Dedifferentiated amniotic fluid mesenchymal stem cell (primary cell): ENCODE measurements around the gene GPR183.

Experiments
- DNase-seq: peaks from one replicate; pipeline ENCODE4 v3.0.0-alpha.2; 2016; ENCODE audit errors: extremely low spot score

GPR183 gene

DNA sequence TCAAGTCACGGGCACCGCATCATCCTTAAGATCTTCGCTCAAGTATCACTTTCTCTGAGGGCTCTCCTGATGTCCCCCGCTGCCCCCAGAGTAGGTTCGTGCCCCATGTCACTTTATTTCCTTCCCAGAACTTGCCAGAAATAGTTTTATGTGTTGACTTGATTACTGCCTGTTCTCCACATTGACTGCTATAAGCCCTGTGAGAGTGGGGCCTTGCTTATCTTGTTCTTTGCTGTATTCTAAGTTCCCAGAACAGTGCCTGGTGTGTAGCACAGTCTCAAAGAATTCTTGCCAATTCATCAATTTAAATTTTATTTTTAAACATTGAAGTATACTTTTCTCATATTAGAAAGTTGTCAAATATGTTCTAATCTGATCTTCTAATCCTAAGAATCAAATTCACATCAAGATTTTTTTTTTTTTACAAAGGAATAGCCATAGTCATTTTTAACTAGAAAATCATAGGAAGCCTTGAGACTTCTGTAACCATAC lies 32.1 kb upstream of the GPR183 start:
- no peak for DNase-seq

DNA sequence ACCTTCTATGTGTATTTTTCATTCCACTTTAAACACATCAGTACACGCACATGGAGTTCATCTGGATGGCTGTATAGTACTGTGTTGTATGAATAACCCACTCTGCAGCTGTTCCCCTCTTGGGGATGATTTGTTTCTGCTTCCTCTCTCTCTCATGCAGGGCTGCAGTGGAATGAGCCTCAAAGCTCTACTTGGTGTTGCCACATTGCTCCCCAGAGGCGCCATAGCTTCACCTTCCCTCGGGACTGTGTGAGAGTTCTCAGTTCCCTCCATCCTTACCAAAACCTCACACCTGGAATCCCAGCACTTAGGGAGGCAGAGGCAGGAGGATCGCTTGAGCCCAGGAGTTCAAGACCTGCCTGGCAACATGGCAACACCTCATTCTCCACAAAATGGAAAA lies 28.4 kb upstream of the GPR183 start:
- DNase-seq = no peak

DNA sequence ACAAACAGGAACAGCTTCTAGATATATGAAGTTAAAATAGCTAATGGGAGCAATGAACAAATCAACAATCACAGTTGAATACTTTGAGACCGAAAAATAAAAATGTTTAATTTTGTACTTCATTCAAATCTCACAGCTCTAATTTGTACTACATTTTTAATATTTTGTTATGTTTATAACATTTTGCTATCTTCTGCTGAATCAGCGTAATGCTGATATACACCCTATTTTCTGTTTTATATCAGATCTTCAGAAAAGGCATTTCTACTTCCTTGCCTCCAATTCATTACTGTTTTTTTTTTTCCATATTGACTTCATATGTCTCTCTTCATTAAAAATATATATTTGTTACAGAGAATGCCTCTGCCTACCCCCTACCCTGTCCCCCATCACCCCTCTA lies 27.9 kb upstream of the GPR183 start:
- DNase-seq = no peak

DNA sequence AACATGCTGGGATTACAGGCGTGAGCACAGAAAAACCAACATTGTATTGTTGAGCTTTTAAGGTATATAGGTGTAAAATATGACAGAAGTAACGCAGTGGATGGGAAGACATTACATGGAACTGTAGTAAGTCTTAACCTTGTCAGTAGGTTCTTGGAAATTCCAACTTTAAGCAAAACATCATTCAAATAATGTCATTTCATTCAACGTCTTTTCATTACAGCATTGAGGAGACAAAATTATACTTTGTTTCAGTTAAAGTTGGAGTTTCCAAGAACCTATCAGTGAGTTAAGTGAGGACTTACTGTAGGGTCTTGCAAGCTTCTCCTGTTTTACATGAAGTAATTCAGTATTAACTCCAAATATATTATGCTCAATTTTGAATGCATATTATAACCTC lies 27.0 kb upstream of the GPR183 start:
- no peak for DNase-seq

DNA sequence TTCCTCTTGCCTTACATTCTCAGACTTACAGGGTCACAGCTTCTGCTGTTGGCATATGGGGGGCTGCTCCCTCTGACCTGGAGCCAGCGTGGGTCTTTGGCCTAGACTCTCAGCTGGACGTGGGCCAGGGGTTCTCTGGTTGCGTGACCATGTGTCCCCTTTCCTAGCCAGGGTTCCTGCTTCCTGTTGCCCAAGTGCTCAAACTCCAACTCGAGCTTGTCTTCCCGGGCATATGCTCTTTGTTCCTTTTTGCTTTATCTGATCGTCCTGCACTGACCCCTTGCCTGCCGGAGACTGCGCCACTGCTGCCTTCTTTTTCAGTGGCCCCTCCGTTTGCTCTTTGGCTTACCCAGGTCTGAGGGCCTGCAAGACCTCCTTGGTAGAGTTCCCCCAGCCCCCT lies 25.3 kb upstream of the GPR183 start:
- DNase-seq = no peak

DNA sequence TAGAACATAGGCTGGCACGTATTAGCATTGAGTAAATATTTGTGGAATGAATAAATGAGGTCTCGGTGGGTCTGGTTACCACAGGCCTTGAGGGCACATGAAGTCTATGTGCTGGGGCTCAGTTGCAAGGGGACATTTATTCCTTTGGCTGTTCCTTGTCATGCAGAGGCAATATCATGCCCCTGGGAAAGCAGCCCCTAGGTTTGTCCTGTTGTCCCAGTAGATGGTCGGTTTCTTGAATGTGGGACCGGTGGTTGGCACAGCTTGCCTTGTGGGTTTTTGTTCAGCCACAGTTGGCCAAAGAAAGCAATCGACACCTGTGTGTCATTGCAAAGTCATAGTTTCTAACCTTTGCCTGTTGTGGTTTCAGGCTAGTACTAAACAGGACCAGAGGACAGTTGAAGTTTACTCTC lies 24.7 kb upstream of the GPR183 start:
- no peak for DNase-seq

DNA sequence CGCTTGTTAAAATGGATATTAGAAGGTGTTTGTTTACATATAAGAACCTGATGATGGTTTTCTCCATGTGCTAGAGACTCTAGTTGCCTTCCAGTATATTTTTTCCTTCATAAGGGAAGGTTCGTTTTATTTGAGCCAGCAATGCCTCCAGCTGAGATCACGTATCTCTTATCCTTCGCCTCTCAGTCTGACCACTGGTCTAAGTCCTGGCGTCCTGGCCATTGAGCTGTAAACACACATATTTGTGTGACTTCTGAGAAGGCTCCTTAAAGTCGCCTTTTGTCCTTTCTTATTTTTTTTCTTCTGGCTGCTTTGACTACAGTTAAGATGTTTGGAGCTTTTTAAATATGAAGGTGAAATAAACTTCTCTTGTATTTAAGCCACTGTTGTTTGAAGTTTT lies 23.7 kb upstream of the GPR183 start:
- DNase-seq = no peak

DNA sequence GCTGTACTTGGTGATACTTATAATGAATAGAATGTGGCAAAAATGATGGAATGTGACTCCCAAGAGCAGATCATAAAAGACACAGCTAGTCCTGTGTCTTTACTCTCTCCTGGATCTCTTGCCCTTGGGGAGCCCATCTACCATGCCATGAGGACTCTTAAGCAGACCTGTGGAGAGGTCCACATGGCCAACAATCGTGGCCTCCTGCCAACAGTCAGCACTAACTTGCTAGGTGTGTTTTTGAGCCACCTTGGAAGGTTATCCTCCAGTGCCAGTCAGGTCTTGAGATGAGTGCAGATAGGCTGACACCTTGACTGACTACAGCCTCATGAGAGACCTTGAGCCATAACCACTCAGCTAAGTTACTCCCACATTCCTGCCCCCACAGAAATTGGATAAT lies 22.3 kb upstream of the GPR183 start:
- no peak for DNase-seq

DNA sequence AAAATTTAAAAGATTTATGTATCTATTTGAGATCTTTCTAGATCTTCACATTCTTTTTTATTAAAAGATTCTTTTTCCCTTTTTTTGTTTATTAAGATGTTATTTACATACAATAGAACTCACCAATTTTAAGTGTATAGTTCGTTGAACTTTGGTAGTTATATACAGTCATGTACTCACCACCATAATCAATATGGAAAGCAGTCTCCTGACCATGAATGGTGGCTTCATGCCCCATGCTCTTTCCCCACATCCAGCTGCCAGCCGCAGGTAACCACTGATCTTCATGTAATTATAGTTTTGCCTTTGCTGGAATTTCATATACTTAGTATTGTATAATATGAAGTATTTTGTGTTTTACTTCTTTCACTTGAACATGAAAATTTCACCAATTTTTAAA lies 20.6 kb upstream of the GPR183 start:
- no peak for DNase-seq

DNA sequence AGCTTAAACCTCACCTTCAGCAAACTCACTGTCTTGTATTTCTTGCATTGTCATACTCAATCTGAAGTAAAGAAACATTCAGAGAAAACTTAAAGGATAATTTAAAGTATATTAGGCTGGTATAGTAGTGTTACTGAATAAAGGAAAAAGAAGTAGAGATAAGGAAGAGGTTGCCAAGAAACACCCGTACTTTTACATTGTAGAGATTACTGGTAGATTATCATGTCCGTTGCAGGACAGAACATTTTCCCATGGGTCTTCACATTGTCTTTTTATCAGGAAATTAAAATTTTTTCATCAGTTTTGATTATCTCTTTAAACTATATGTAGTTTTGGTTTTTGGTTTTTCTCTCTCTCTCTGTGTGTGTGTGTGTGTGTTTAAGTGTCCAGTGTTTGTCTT lies 19.9 kb upstream of the GPR183 start:
- no peak for DNase-seq

DNA sequence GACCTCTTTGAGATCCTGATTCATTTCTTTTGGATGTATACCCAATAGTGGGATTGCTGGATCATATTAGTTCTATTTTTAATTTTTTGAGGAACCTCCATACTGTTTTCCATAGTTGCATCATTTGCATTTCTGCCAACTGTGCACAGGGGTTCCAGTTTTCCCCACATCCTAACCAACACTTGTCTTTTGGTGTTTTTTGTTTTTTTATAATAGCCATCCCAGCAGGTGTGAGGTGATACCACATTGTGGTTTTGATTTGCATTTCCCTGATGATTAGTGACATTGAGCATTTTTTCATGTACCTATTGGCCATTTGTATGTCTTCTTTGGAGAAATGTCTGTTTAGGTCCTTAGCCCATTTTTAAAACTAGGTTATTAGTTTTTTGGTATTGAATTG lies 18.8 kb upstream of the GPR183 start:
- no peak for DNase-seq

DNA sequence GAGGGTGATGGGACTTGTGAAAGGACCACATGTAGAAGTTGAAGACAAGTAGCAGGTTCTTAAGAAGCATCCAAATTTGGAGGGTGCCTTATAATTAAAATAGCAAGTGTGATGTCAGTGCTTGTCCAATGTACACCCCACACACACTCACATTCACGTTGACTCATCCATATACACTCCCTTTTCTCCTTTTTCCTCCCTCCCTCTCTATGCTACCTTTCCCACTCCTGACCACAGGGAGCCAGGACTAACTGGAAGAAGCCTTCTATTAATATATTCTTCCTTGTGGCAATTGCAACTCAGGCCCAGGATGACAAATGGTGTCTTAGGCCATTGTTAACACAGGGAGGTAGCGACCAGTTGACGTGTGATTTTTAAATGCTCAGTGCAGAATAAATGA lies 16.3 kb upstream of the GPR183 start:
- DNase-seq = no peak

DNA sequence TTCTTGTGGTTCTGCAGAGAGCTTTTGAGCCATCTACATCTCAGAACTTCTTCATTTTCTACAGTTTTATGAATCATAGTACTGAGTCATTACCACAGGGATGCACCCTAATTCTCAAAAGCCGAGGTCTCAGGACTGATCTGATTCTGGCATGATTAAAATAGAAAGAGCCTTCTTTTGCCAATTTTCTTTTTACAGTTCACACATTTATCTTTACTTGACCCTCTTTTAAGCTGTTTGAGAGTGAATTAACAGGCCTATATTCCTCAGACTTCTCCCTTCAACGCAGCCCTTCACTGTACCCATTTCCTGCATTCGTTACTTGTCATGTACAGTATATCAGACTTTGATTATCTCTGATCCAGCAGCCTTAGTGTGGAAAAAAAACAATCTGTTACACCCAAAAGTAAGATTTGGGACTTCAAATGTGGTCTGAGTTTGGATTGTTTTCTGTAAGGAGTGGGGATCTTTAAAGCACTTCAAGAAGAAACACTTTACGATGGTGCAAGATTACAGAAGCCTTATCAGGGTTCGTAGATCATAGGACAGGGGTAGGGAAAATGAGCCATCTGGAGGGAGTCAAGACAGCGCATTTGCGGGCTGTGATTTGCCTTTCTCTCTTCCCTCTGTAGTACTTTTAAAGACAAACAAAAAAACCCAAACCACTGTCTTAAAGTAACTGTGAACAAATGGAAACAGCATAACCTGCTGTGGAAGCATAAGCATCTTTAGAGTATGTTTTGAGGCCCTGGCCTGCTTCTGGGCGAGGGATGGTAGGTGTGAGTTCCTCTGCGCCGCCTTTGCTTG lies 15.3 kb upstream of the GPR183 start:
- DNase-seq = peak; percentile 52

DNA sequence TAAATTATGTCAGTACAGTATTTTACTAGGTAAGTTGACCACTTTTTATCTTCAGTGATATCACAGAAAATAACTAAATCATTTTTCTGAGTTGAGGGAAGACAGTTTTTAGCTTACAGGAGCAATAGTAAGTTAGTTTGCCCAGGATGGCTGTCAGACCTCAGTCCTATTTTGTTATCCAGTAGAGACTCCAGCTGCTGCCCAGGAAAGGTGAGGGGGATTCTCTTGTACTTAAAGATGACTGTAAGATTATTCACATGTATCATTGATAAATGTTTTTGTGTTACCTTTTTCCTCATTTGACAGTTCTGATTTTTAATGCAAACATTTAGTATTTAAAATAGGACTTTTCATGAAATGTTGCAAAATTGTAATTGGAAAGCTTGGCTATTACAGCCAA lies 14.5 kb upstream of the GPR183 start:
- DNase-seq = no peak

DNA sequence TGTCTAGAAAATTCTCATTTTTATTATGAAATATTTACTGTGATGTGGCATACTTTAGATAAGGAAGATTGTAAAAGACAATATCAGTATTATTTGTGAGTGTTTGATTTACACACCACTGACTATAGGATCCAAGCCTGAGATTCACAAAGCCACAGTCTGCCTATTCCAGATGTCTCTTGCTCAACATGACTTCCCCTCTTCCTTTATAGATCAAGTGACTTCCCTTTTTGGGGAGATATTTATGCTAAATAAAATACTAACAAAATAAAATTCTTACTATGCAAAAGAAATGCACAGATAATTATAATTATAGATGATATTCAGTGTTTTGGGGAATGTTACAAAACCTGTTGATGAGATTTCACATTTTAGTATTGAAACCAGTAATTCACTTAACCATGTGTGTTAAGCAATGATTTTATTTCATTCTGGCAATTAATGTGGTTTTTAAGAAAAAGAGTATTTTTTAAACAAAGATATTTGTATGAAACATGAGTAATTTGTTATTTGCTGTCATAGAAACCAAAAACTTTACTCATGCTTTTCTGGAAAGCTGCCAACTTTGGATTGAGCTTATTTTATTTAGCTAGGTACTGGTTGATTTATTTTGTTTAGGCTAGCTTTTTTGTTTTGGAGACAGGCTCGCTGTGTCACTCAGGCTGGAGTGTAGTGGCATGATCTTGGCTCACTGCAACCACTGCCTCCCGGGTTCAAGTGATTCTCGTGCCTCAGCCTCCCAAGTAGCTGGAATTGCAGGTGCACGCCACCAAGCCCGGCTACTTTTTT lies 13.7 kb upstream of the GPR183 start:
- peak; percentile 93 for DNase-seq

DNA sequence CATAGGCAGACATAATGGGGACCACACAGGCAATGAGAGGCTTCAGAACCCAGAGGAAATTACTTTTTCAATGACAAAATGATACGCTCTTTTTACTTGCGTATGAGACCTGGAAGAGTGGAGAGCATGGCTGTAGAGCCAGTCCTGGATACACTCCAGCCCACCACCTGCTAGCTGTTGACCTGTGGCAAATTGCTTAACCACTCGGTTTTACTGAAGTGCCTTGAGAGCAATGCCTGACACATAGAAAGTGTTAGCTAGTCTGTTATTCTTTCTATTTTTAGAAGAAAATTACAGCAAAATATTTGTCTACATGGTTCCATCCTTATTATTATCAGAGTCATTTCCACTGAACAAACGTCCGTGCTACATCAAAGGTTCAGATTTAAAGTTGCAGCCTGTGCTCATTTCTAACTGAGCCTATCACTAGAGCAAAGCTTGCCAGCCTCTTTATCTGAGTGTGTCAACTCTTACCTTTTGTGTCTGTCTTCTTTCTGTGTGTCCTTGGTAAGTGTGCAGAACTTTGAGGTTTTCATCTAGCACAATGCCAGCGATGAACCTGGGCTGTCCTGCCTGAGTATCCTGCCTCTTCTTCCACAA lies 9.6 kb upstream of the GPR183 start:
- DNase-seq = no peak

DNA sequence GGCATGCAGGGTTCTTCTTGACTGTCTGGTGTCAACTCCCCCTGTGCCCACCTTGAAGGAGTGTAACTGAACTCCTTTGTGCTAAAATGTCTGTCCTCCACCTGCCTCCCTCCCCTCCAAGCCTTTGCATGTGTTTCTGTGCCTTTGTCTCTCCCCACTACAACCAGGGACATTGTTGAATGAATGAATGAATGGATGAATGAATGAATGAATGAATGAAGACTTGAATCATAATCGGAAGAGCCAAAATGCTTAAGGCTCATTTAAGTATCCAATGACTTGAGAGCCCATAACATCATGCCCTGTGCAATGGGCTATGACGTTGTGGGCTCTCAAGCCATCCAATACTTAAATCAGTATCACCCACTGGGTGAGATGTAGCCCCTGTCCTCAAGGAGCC lies 9.0 kb upstream of the GPR183 start:
- DNase-seq = no peak

DNA sequence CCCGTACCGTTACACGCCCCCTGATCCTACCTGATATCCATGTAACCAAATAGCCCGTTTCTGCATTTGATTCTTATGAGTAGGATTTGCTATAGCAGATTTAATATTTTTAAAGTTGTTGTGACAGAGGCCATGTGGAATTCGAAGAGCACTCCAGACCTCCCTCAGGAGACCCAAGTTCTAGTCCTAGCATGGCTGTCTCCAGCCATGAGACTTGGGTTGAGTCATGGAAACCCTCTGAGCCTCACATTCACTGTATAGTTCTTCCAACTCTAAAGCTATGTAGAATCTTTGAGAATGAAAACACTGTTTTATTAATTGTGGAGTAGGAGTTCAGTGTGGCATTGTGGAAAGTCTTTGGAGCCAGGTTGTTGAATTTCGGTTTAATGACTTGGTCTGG lies 8.0 kb upstream of the GPR183 start:
- DNase-seq = no peak

DNA sequence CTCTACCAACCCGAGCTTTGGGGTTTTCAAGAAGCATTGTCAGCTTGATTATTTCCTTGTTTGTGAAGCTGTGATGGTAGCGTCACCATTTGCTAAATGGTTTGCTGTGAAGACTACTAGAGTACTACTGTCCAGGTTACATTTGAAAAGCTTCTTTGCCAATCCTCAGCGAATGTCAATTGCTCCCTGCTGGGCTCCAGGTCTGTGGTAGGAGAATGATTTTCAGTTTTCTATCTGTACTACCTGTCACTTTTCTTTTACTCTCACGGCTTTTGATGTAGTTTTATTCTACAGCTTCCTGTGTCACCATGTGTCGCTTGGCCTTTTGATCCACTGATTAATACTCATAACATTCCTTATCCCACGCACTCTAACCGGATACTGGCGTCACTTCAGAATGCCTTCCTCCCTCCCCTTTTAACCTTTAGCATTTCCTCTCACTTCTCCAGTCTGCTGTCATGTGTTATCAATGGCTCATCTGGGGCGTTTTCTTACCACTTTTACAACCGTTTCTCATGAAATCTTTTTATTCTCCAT lies 7.5 kb upstream of the GPR183 start:
- no peak for DNase-seq

DNA sequence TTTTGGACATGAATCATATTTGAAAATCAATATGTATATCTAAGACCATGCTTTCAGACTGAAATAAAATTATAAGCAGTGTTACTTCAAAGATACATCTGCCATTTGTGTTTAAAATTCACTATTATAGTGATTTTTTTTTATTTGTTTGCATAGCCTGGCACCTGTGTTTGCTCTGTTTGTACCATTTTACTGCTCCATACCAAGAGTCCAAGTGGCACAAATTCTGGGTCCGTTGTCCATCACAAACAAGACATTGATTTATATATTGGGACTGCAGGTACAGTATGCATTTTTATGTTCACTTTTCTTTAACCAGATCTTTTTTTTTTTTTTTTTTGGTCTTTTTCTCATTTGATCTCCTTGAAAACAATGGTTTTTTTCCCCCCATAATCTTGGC lies 6.7 kb upstream of the GPR183 start:
- no peak for DNase-seq

DNA sequence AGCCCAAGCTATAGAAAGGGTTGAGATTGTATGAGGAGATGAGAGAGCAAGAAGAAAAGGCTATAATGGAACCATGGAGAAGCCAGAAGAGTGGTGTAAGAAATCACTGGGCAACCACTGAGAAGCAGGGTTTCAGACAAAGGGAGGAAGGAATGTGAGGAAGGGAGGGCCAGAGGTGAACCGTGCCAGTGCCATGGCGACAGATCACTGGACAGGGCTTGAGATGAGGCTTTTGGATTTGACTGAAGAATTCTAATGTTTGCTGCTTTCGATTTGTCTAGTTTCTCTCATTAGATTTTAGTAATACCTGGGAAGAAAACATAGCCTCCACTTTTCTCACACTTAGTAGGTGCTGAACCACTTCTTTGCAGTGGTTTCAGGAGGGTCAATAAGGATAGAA lies 6.3 kb upstream of the GPR183 start:
- DNase-seq = no peak

DNA sequence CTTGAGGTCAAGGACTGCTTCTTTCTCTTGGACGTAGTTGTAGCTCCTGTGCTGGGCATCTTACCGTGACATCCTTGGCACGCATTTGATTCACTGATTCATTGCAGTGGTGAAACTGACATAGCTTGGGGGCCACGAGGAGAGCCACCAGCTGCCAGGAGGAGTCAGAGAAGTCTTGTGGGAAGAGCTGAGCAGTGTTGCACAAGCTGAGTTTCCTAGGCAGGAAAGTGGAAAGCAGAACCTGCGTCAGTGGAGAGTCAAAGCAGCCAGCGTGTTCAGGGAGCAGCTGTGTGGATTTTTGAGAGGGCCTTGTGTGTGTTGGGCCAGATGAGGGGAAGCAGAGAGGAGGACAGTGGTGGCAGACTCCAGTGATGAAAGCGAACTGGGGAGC lies 5.3 kb upstream of the GPR183 start:
- peak; percentile 91 for DNase-seq
